ENCODE results near the gene PCBP4.

- TF ChIP-seq CTCF (IDR thresholded peaks at IDR 0.05 in 4 of 5, conservative IDR thresholded peaks at IDR 0.05 in 1 of 5) (no peak), POLR2A (IDR thresholded peaks at IDR 0.05) (no peak)
Observed at GRCh38 chr3:51954105-51954504, 13.1 kb downstream of the PCBP4 start.

Data from gastrocnemius medialis (tissue), 4 donors.